HepG2 (cell line): ENCODE measurements around the gene PPA1. TPM values are rescaled to one million over a fixed set of nuclear protein-coding genes. Genes with fewer than 3 reads are reported as not detected.
A peak's percentile ranks its signal among the peaks of the same experiment; 100 is the strongest.

Experiments used
- ATAC-seq: fragments of 200-7000 bp; cut with Tn5 transposase; 3 replicates; pipeline ENCODE4 v1.9.1; 2020; ENCODE audit warnings: mild to moderate bottlenecking, moderate library complexity
- BruUV-seq: library from RNA; stranded (reverse); fragments of 400-500 nt; replicated peaks from 2 replicates; lab custom pipeline; 2021; lab: Mats Ljungman, UMichigan
- CTCF ChIA-PET: fragments of 300-600 bp; formaldehyde crosslinking; extraction: SDS; loops from one replicate; lab custom pipeline; 2021; ENCODE audit warnings: low total read pairs, inconsistent platforms, low intra/inter-chr PET ratio; lab: Yijun Ruan, JAX
- POLR2A ChIA-PET: fragments of 350-600 bp; sonication (Branson Sonifier 250); formaldehyde crosslinking; loops from one replicate; lab custom pipeline; 2020; ENCODE audit warnings: antibody characterized with exemption, inconsistent platforms; lab: Yijun Ruan, JAX
- DNase-seq: peaks from one replicate; pipeline ENCODE4 v3.0.0-alpha.2; 2015; ENCODE audit warnings: low spot score
- FAIRE-seq: peaks from 3 replicates; lab custom pipeline; 2011; peaks lifted over from hg19 to GRCh38; lab: Jason Lieb, UNC
- H2AFZ ChIP-seq: one replicate; pipeline ENCODE4 v1.6.1; 2011; ENCODE audit warnings: low read length, inconsistent platforms
- H3K27ac ChIP-seq: fragments of 300-600 bp; 3 replicates; pipeline ENCODE4 v1.8.0; 2011; ENCODE audit warnings: mixed run types, mild to moderate bottlenecking, mixed read lengths, low read length, inconsistent platforms; ENCODE audit not compliant: insufficient read depth; ENCODE audit errors: extremely low read length
- H3K27me3 ChIP-seq, 2 experiments: fragments of 200-600 bp in 1 of 2; 2 replicates in 1 of 2; 3 replicates in 1 of 2; pipeline versions ENCODE4 v1.6.0 to v1.8.0; 2011; ENCODE audit warnings: low read length in 2 of 2, mild to moderate bottlenecking in 2 of 2, moderate library complexity in 2 of 2, inconsistent platforms in 1 of 2; ENCODE audit not compliant: insufficient read depth in 2 of 2, control insufficient read depth in 1 of 2
- H3K36me3 ChIP-seq, 2 experiments: fragments of 200-600 bp in 1 of 2; replicated peaks in 1 of 2; 2 replicates in 1 of 2; 3 replicates in 1 of 2; pipeline versions ENCODE4 v1.5.1 to v1.8.0; 2011; ENCODE audit warnings: low read length in 2 of 2, inconsistent platforms in 1 of 2; ENCODE audit not compliant: insufficient read depth in 2 of 2, control insufficient read depth in 1 of 2
- H3K4me1 ChIP-seq: 2 replicates; pipeline ENCODE4 v1.5.1; 2012; ENCODE audit warnings: low read length, inconsistent platforms; ENCODE audit not compliant: insufficient read depth
- H3K4me2 ChIP-seq: 2 replicates; pipeline ENCODE4 v1.6.0; 2011; ENCODE audit warnings: low read depth, low read length, inconsistent platforms
- H3K4me3 ChIP-seq, 3 experiments: fragments of 200-600 bp in 1 of 3; sonication (generic), shearing (Covaris generic) in 1 of 3; replicated peaks in 1 of 3; 2 replicates each; pipeline ENCODE4 v1.5.1; 2011 to 2016; ENCODE audit warnings: low read length in 3 of 3, inconsistent platforms in 2 of 3, low read depth in 2 of 3, mild to moderate bottlenecking in 2 of 3, control low read depth in 1 of 3, mixed read lengths in 1 of 3; ENCODE audit not compliant: insufficient read depth in 1 of 3
- H3K79me2 ChIP-seq: one replicate; pipeline ENCODE4 v1.6.1; 2011; ENCODE audit warnings: low read length, inconsistent platforms; ENCODE audit not compliant: insufficient read depth
- H3K9ac ChIP-seq: 2 replicates; pipeline ENCODE4 v1.6.0; 2011; ENCODE audit warnings: mild to moderate bottlenecking, low read depth, low read length, inconsistent platforms; ENCODE audit not compliant: insufficient read depth
- H3K9me3 ChIP-seq: 2 replicates; pipeline ENCODE4 v1.5.1; 2012; ENCODE audit warnings: mild to moderate bottlenecking, low read length
- H4K20me1 ChIP-seq: 2 replicates; pipeline ENCODE4 v1.6.0; 2011; ENCODE audit warnings: inconsistent platforms, mild to moderate bottlenecking, low read length, moderate library complexity; ENCODE audit not compliant: insufficient read depth
- BHLHE40 ChIP-seq: IDR thresholded peaks from 2 replicates; pipeline ENCODE4 v1.6.1; 2011; ENCODE audit warnings: low read length, improper control_type of control experiment
- FOSL2 ChIP-seq: sonication (generic); formaldehyde crosslinking; IDR thresholded peaks from 2 replicates; pipeline ENCODE4 v1.4.0; 2020; ENCODE audit warnings: missing genetic modification reagents
- GLI4 ChIP-seq: sonication (generic); formaldehyde crosslinking; IDR thresholded peaks from 2 replicates; pipeline ENCODE4 v1.5.1; 2020; ENCODE audit warnings: missing genetic modification reagents, mild to moderate bottlenecking, moderate library complexity, borderline replicate concordance
- MAFF ChIP-seq: IDR thresholded peaks from 2 replicates; pipeline ENCODE4 v1.6.1; 2011; ENCODE audit warnings: low read depth, low read length, improper control_type of control experiment
- MAFK ChIP-seq, 2 experiments: IDR thresholded peaks in 1 of 2; conservative IDR thresholded peaks in 1 of 2; 2 replicates each; pipeline ENCODE4 v1.6.1; 2011; ENCODE audit warnings: improper control_type of control experiment in 2 of 2, low read length in 2 of 2
- MLX ChIP-seq: IDR thresholded peaks from 2 replicates; pipeline ENCODE4 v1.6.1; 2016
- NR2F6 ChIP-seq, 2 experiments: IDR thresholded peaks; 2 replicates each; pipeline ENCODE4 v1.6.1; 2016; ENCODE audit warnings: antibody characterized with exemption in 1 of 2, mild to moderate bottlenecking in 1 of 2
- PHF5A ChIP-seq: IDR thresholded peaks from one replicate; pipeline ENCODE4 v1.6.1; 2018; ENCODE audit warnings: low read depth, missing genetic modification reagents; ENCODE audit not compliant: unreplicated experiment
- SOX13 ChIP-seq, 3 experiments: fragments of 450-650 bp in 1 of 3; sonication (generic) in 1 of 3; formaldehyde crosslinking in 1 of 3; IDR thresholded peaks in 2 of 3; conservative IDR thresholded peaks in 1 of 3; 2 replicates each; pipeline versions ENCODE4 v1.5.0 to v1.6.1; 2016 to 2020; ENCODE audit warnings: antibody characterized with exemption in 1 of 3, mild to moderate bottlenecking in 1 of 3, missing compliant biosample characterization in 1 of 3, missing genetic modification reagents in 1 of 3, moderate library complexity in 1 of 3
- SOX5 ChIP-seq: IDR thresholded peaks from 2 replicates; pipeline ENCODE4 v1.6.1; 2016; ENCODE audit warnings: borderline replicate concordance
- TCF7 ChIP-seq: sonication (generic); IDR thresholded peaks from 2 replicates; pipeline ENCODE4 v1.6.1; 2016; ENCODE audit warnings: antibody characterized with exemption, low read depth
- ZNF614 ChIP-seq: IDR thresholded peaks from 2 replicates; pipeline ENCODE4 v1.6.1; 2018; ENCODE audit warnings: missing biosample characterization, missing genetic modification reagents, inconsistent platforms, borderline replicate concordance
- WGBS: methylation state at CpG from one replicate; pipeline ENCODE4 v1.1.6; 2017; ENCODE audit warnings: low lambda C conversion rate; 5-methylcytosine and 5-hydroxymethylcytosine counted together
- in situ Hi-C: cut with HindIII; loops from 2 replicates; pipeline ENCODE4 v1.10.0; 2017; ENCODE audit warnings: low pct_unique_long_range_greater_than_20kb; ENCODE audit not compliant: extremely low pct_ligation_motif_present
- intact Hi-C: fragments of 100-400 bp; cut with micrococcal nuclease; formaldehyde crosslinking; loops from one replicate; pipeline ENCODE4 v1.10.0; 2022; ENCODE audit not compliant: unreplicated experiment
- polyA plus RNA-seq, 8 experiments: library from polyadenylated mRNA; depleted of rRNA in 3 of 8; stranded (reverse) in 7 of 8; unstranded in 1 of 8; fragments of >200 nt; fragmentation: Illumina TruSeq in 4 of 8; extraction: Trizol in 4 of 8; gene quantifications; 2 replicates each; pipeline versions ENCODE4 v1.2.1 to v1.2.3, GENCODE V29; 2011 to 2016; ENCODE audit warnings: low read depth in 4 of 8, missing spikeins in 1 of 8, mixed read lengths in 1 of 8; ENCODE audit not compliant: insufficient read depth in 1 of 8
- total RNA-seq, 5 experiments: library from RNA; depleted of rRNA; stranded (reverse); fragments of >200 nt; fragmentation: Illumina TruSeq; extraction: Trizol; gene quantifications; 2 replicates each; pipeline ENCODE4 v1.2.3, GENCODE V29; 2016; ENCODE audit warnings: low read depth in 1 of 5

The PPA1 gene
- total and polyA plus RNA-seq, 2 of the 13 experiments (the other 11 are each of a cell fraction or from before 2014, with no cell fraction given): 136 to 250 TPM

GRCh38 chr10:70160798-70161197, 72.4 kb downstream of the PPA1 start:
- Histone ChIP-seq H3K36me3 (peaks cover 17 to 73% of the 10 kb centered on the region in 2 experiments), H3K4me3 (no peak overlapping the region), H3K4me2 (no peak overlapping the region), H3K79me2 (peaks cover 71% of the 10 kb centered on the region), H3K9ac (no peak overlapping the region), H4K20me1 (peaks cover 51% of the 10 kb centered on the region)
- no peak for FAIRE-seq
- in situ Hi-C loops: no loop called here
- intact Hi-C loops: loop anchor here (1.0 kb wide), 1 partner anchor 31 kb away; no protein-coding TSS in a partner anchor
- TF ChIP-seq MLX: 0 out of 2 replicates have a peak, but pooled peaks have one; percentile 22
- no peak for TF ChIP-seq ZNF614 (CRISPR knock-in tag)
- TF ChIP-seq BHLHE40: 0 out of 2 replicates have a peak, but pooled peaks have one; percentile 30
- TF ChIP-seq PHF5A (CRISPR knock-in tag): no peak
- 0 out of 2 replicates have a peak, but pooled peaks have one; percentile 34 for TF ChIP-seq FOSL2 (CRISPR knock-in tag)
- TF ChIP-seq GLI4 (CRISPR knock-in tag): no peak
- peak; percentile 10; the same call in 1 of the 2 replicates for TF ChIP-seq SOX5 (CRISPR knock-in tag)
- peak; percentile 37; the same call in 1 of the 2 replicates for TF ChIP-seq TCF7
- peak; percentile 68 to 79 for TF ChIP-seq MAFK (conservative IDR thresholded peaks at IDR 0.05 in 1 of 2, IDR thresholded peaks at IDR 0.05 in 1 of 2; ENCODE audit: low read length in 2 of 2)
- TF ChIP-seq MAFF: peak; percentile 72
- no peak for TF ChIP-seq SOX13 (IDR thresholded peaks at IDR 0.05)
- peak in 1 of 2 experiments; percentile 23; a peak in 1 of 4 replicates for TF ChIP-seq SOX13 (CRISPR knock-in tag; conservative IDR thresholded peaks at IDR 0.05 in 1 of 2, IDR thresholded peaks at IDR 0.05 in 1 of 2)
- TF ChIP-seq NR2F6 (IDR thresholded peaks at IDR 0.05): 0 out of 2 replicates have a peak, but pooled peaks have one; percentile 14
- TF ChIP-seq NR2F6 (CRISPR knock-in tag; IDR thresholded peaks at IDR 0.05): no peak
- TF ChIP-seq, all 625 proteins: peak for 9
- Histone ChIP-seq H3K27me3 (no peaks in the 10 kb centered on the region), H3K9me3 (no peaks in the 10 kb centered on the region), H3K27ac (no peak overlapping the region), H3K4me1 (peaks cover 68% of the 10 kb centered on the region), H2AFZ (no peak overlapping the region)
- ATAC-seq: no peak
- WGBS: 9% methylated on average over 1 of the region's 1 CpG
- ChIA-PET CTCF (no interaction called here), POLR2A (interaction anchor here (1.4 to 1.9 kb wide), 3 partner anchors 10 to 29 kb away, joined by 4 to 18 read pairs (median 10); partner anchors contain the start of genes SAR1A and TYSND1)
- no peak for DNase-seq
- no TSS peak for BruUV-seq
